ENCODE data around the gene POLR3B. TPM values are rescaled to one million over a fixed set of nuclear protein-coding genes. Genes with fewer than 3 reads are reported as not detected.
"Not testable (repeated sequence)": the region's sequence is repeated elsewhere in the genome, so short reads cannot be mapped to it uniquely, and the experiment has no call there.

The POLR3B gene
- total RNA-seq, 1 experiment from 2014 or later, result 0.78 TPM

- no peak for DNase-seq (ENCODE audit: low read depth)
- in situ Hi-C loops (cut with HindIII; ENCODE audit: low pct_unique_long_range_greater_than_20kb, low sequenced_read_pairs), result no loop called here
These were observed 23.8 kb upstream of the POLR3B start for GRCh38 chr12:106333756-106334155.

GRCh38 chr12:106341086-106341877 is 16.3 kb upstream of the POLR3B start:
- DNase-seq (ENCODE audit: low read depth), result no peak
- in situ Hi-C loops (cut with HindIII; ENCODE audit: low pct_unique_long_range_greater_than_20kb, low sequenced_read_pairs), result no loop called here

GRCh38 chr12:106342397-106343213 is 14.9 kb upstream of the POLR3B start:
- in situ Hi-C loops (cut with HindIII; ENCODE audit: low pct_unique_long_range_greater_than_20kb, low sequenced_read_pairs), result no loop called here
- peak; percentile 32 for DNase-seq (ENCODE audit: low read depth)

- DNase-seq (ENCODE audit: low read depth), result no peak
- in situ Hi-C loops (cut with HindIII; ENCODE audit: low pct_unique_long_range_greater_than_20kb, low sequenced_read_pairs), result no loop called here
These were observed 14.4 kb upstream of the POLR3B start for GRCh38 chr12:106343214-106343528.

GRCh38 chr12:106344131-106344530 is 13.4 kb upstream of the POLR3B start:
- in situ Hi-C loops (cut with HindIII; ENCODE audit: low pct_unique_long_range_greater_than_20kb, low sequenced_read_pairs), result no loop called here
- no peak for DNase-seq (ENCODE audit: low read depth)

GRCh38 chr12:106345746-106346145 is 11.8 kb upstream of the POLR3B start:
- in situ Hi-C loops (cut with HindIII; ENCODE audit: low pct_unique_long_range_greater_than_20kb, low sequenced_read_pairs), result no loop called here
- peak; percentile 44 for DNase-seq (ENCODE audit: low read depth)

- in situ Hi-C loops (cut with HindIII; ENCODE audit: low pct_unique_long_range_greater_than_20kb, low sequenced_read_pairs), result no loop called here
- DNase-seq (ENCODE audit: low read depth), result no peak
These were observed 9.1 kb upstream of the POLR3B start for GRCh38 chr12:106348411-106348810.

GRCh38 chr12:106353175-106353574 is 4.4 kb upstream of the POLR3B start:
- DNase-seq (ENCODE audit: low read depth), result no peak
- in situ Hi-C loops (cut with HindIII; ENCODE audit: low pct_unique_long_range_greater_than_20kb, low sequenced_read_pairs), result no loop called here

GRCh38 chr12:106358396-106359241 is 1.1 kb downstream of the POLR3B start:
- in situ Hi-C loops (cut with HindIII; ENCODE audit: low pct_unique_long_range_greater_than_20kb, low sequenced_read_pairs), result no loop called here

GRCh38 chr12:106359646-106360399 is 2.3 kb downstream of the POLR3B start:
- in situ Hi-C loops (cut with HindIII; ENCODE audit: low pct_unique_long_range_greater_than_20kb, low sequenced_read_pairs), result no loop called here
- DNase-seq (ENCODE audit: low read depth), result no peak

More at GRCh38 chr12:106358396-106359241, 1.1 kb downstream of the POLR3B start:
- DNase-seq (ENCODE audit: low read depth), result no peak

GRCh38 chr12:106360400-106360994 is 2.9 kb downstream of the POLR3B start:
- in situ Hi-C loops (cut with HindIII; ENCODE audit: low pct_unique_long_range_greater_than_20kb, low sequenced_read_pairs), result no loop called here
- DNase-seq (ENCODE audit: low read depth), result no peak

- DNase-seq (ENCODE audit: low read depth), result no peak
- in situ Hi-C loops (cut with HindIII; ENCODE audit: low pct_unique_long_range_greater_than_20kb, low sequenced_read_pairs), result no loop called here
These were observed 5.4 kb downstream of the POLR3B start for GRCh38 chr12:106362971-106363370.

GRCh38 chr12:106364261-106364660 is 6.7 kb downstream of the POLR3B start:
- in situ Hi-C loops (cut with HindIII; ENCODE audit: low pct_unique_long_range_greater_than_20kb, low sequenced_read_pairs), result no loop called here
- no peak for DNase-seq (ENCODE audit: low read depth)

GRCh38 chr12:106369624-106370346 is 12.2 kb downstream of the POLR3B start:
- in situ Hi-C loops (cut with HindIII; ENCODE audit: low pct_unique_long_range_greater_than_20kb, low sequenced_read_pairs), result no loop called here
- DNase-seq (ENCODE audit: low read depth), result peak; percentile 12

GRCh38 chr12:106378788-106379187 is 21.2 kb downstream of the POLR3B start:
- DNase-seq (ENCODE audit: low read depth), result no peak
- in situ Hi-C loops (cut with HindIII; ENCODE audit: low pct_unique_long_range_greater_than_20kb, low sequenced_read_pairs), result no loop called here

- DNase-seq (ENCODE audit: low read depth), result no peak
- in situ Hi-C loops (cut with HindIII; ENCODE audit: low pct_unique_long_range_greater_than_20kb, low sequenced_read_pairs), result no loop called here
These were observed 23.4 kb downstream of the POLR3B start for GRCh38 chr12:106380954-106381353.

GRCh38 chr12:106381866-106382265 is 24.3 kb downstream of the POLR3B start:
- in situ Hi-C loops (cut with HindIII; ENCODE audit: low pct_unique_long_range_greater_than_20kb, low sequenced_read_pairs); DNase-seq (ENCODE audit: low read depth): not testable (repeated sequence)

All from Caki2 (cell line).